Keratinocyte (primary cell): Measurements from ENCODE around the gene EPB41.

ENCODE experiments used
- EZH2 ChIP-seq: IDR thresholded peaks from one replicate; pipeline ENCODE4 v1.6.1; 2012; ENCODE audit warnings: inconsistent platforms, mild to moderate bottlenecking, low read length, moderate library complexity
- TF ChIP-seq, protein P1 (sequence below), 3 experiments: IDR thresholded peaks in 1 of 3; conservative IDR thresholded peaks in 1 of 3; optimal IDR thresholded peaks in 1 of 3; 2 replicates in 2 of 3; 3 replicates in 1 of 3; pipeline versions ENCODE3 to v1.5.1; 2011; ENCODE audit warnings: low read length in 3 of 3, mild to moderate bottlenecking in 3 of 3, moderate library complexity in 2 of 3, control low read depth in 1 of 3, inconsistent platforms in 1 of 3; ENCODE audit not compliant: insufficient read depth in 2 of 3; ENCODE audit errors: extremely low read depth in 1 of 3

DNA sequence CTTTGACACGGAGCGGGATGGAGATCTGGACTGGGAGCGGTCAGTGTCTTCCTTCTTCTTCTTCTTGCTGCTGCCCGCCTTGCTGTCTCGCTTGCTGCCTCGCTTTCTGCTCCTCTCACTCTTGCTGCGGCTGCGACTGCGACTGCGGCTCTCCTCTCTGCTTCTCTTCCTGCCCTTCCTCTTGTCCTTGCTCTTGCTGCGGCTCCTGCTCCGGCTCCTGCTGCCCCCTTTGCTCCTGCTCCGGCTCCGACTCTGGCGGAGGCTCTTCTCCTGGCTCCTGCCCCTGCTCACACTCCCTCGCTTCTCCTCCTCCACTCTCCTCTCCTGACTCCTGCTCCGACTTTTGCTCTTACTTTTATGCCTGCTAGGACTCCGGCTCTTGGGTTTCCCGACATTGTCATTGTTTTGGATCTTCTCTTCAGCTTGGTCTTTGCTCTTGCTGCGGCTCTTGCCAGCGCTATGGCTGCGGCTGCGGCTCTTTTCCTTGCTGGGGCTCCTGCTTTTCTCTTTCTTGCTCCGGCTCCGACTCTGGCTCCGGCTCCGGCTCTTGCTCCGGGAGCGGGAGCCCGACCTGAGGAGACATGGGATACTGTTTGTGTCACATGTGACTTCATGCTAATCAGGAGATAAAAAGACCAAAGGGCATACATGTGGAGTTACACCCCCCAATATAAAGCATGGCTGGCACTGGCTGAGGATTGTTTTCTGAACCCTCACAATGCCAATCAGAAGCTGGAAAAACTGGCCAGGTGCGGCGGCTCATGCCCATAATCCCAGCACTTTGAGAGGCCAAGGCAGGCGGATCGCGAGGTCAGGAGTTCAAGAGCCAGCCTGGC is 234.5 kb downstream of the EPB41 start:
- TF ChIP-seq, protein P1, sequence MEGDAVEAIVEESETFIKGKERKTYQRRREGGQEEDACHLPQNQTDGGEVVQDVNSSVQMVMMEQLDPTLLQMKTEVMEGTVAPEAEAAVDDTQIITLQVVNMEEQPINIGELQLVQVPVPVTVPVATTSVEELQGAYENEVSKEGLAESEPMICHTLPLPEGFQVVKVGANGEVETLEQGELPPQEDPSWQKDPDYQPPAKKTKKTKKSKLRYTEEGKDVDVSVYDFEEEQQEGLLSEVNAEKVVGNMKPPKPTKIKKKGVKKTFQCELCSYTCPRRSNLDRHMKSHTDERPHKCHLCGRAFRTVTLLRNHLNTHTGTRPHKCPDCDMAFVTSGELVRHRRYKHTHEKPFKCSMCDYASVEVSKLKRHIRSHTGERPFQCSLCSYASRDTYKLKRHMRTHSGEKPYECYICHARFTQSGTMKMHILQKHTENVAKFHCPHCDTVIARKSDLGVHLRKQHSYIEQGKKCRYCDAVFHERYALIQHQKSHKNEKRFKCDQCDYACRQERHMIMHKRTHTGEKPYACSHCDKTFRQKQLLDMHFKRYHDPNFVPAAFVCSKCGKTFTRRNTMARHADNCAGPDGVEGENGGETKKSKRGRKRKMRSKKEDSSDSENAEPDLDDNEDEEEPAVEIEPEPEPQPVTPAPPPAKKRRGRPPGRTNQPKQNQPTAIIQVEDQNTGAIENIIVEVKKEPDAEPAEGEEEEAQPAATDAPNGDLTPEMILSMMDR (optimal IDR thresholded peaks at IDR 0.05 in 1 of 3, IDR thresholded peaks at IDR 0.05 in 1 of 3, conservative IDR thresholded peaks at IDR 0.05 in 1 of 3; ENCODE audit: extremely low read depth in 1 of 3, insufficient read depth in 2 of 3, low read length in 3 of 3), result no peak
- no peak for TF ChIP-seq EZH2
